KMS-11 (cell line): ENCODE results near the gene METTL4.

Source experiments
- H2AFZ ChIP-seq: fragments of 200-600 bp; sonication (generic); 2 replicates; pipeline ENCODE4 v1.6.1; 2016; ENCODE audit warnings: antibody characterized with exemption, mixed run types, low read depth
- H3K27ac ChIP-seq: fragments of 200-600 bp; sonication (generic); 2 replicates; pipeline ENCODE4 v1.6.1; 2016; ENCODE audit warnings: mild to moderate bottlenecking, mixed run types
- H3K27me3 ChIP-seq: fragments of 200-600 bp; sonication (generic); 2 replicates; pipeline ENCODE4 v1.6.1; 2017; ENCODE audit warnings: mild to moderate bottlenecking, low read depth, mixed run types, moderate library complexity; ENCODE audit not compliant: insufficient read depth
- H3K36me3 ChIP-seq: fragments of 200-600 bp; sonication (generic); 2 replicates; pipeline ENCODE4 v1.6.1; 2017; ENCODE audit warnings: mild to moderate bottlenecking, mixed run types; ENCODE audit not compliant: insufficient read depth
- H3K4me1 ChIP-seq: fragments of 200-600 bp; sonication (generic); 2 replicates; pipeline ENCODE4 v1.6.1; 2016; ENCODE audit warnings: mild to moderate bottlenecking, low read depth, mixed run types; ENCODE audit not compliant: poor library complexity, severe bottlenecking
- H3K4me2 ChIP-seq: fragments of 200-600 bp; sonication (generic); 2 replicates; pipeline ENCODE4 v1.7.0; 2016; ENCODE audit warnings: mild to moderate bottlenecking, mixed run types
- H3K4me3 ChIP-seq: fragments of 200-600 bp; sonication (generic); IDR thresholded peaks from 2 replicates; pipeline ENCODE4 v1.6.1; 2017; ENCODE audit warnings: low read depth, low read length, mixed read lengths; ENCODE audit not compliant: insufficient read depth
- H3K79me2 ChIP-seq: fragments of 200-600 bp; sonication (generic); 2 replicates; pipeline ENCODE4 v1.6.1; 2016; ENCODE audit warnings: low read depth, mixed run types; ENCODE audit not compliant: insufficient read depth
- H3K9ac ChIP-seq: fragments of 200-600 bp; sonication (generic); 2 replicates; pipeline ENCODE4 v1.6.1; 2016; ENCODE audit warnings: mild to moderate bottlenecking, mixed run types
- H4K20me1 ChIP-seq: fragments of 200-600 bp; sonication (generic); 2 replicates; pipeline ENCODE4 v1.6.1; 2016; ENCODE audit warnings: mild to moderate bottlenecking, mixed run types; ENCODE audit not compliant: insufficient read depth
- CTCF ChIP-seq: fragments of 200-600 bp; sonication (generic); conservative IDR thresholded peaks from 2 replicates; pipeline ENCODE4 v1.6.1; 2017; ENCODE audit warnings: low read depth, mild to moderate bottlenecking, antibody characterized with exemption, low read length, moderate library complexity, mixed read lengths

Gene METTL4

GRCh38 chr18:2587788-2588187 lies 16.5 kb upstream of the METTL4 start:
- H3K9ac ChIP-seq, result no peak overlapping the region
- H3K4me2 ChIP-seq, result no peak overlapping the region
- H3K27ac ChIP-seq, result no peak overlapping the region
- no peaks in the 10 kb centered on the region for H3K79me2 ChIP-seq
- no peak for TF ChIP-seq CTCF
- H3K4me1 ChIP-seq, result peaks cover 9% of the 10 kb centered on the region
- H3K36me3 ChIP-seq, result peaks cover 11% of the 10 kb centered on the region; the same call in 1 of the 2 replicates
- H3K27me3 ChIP-seq, result no peaks in the 10 kb centered on the region
- H2AFZ ChIP-seq, result no peak overlapping the region
- H3K4me3 ChIP-seq, result no peak overlapping the region
- H4K20me1 ChIP-seq, result no peaks in the 10 kb centered on the region

- Histone ChIP-seq H3K79me2 (peaks cover 57% of the 10 kb centered on the region), H3K4me2 (peak overlapping the region; percentile 99), H3K9ac (no peak overlapping the region; the same call in 1 of the 2 replicates), H3K36me3 (no peaks in the 10 kb centered on the region), H3K27me3 (no peaks in the 10 kb centered on the region), H4K20me1 (no peaks in the 10 kb centered on the region), H3K4me1 (peaks cover 32% of the 10 kb centered on the region), H3K27ac (no peak overlapping the region), H2AFZ (no peak overlapping the region), H3K4me3 (no peak overlapping the region)
- TF ChIP-seq CTCF, result no peak
Observed at GRCh38 chr18:2573408-2573807, 2.1 kb upstream of the METTL4 start.

GRCh38 chr18:2572892-2573291 lies 1.6 kb upstream of the METTL4 start:
- Histone ChIP-seq H3K4me1 (peaks cover 32% of the 10 kb centered on the region), H3K27ac (peak overlapping the region; percentile 95; the same call in 1 of the 2 replicates), H3K9ac (peak overlapping the region; percentile 97; the same call in 1 of the 2 replicates), H2AFZ (0 out of 2 replicates have a peak overlapping the region, but pooled peaks have one; percentile 85), H3K4me3 (no peak overlapping the region), H3K27me3 (no peaks in the 10 kb centered on the region), H3K36me3 (no peaks in the 10 kb centered on the region), H3K79me2 (peaks cover 57% of the 10 kb centered on the region), H4K20me1 (no peaks in the 10 kb centered on the region), H3K4me2 (peak overlapping the region; percentile 99)
- no peak for TF ChIP-seq CTCF

- no peak overlapping the region for H3K4me3 ChIP-seq
- H4K20me1 ChIP-seq, result no peaks in the 10 kb centered on the region
- H3K4me2 ChIP-seq, result peak overlapping the region; percentile 99
- TF ChIP-seq CTCF, result no peak
- H3K4me1 ChIP-seq, result peaks cover 32% of the 10 kb centered on the region
- H3K9ac ChIP-seq, result peak overlapping the region; percentile 97; the same call in 1 of the 2 replicates
- no peaks in the 10 kb centered on the region for H3K27me3 ChIP-seq
- no peaks in the 10 kb centered on the region for H3K36me3 ChIP-seq
- peak overlapping the region; percentile 95; the same call in 1 of the 2 replicates for H3K27ac ChIP-seq
- H2AFZ ChIP-seq, result peak overlapping the region; percentile 85
- H3K79me2 ChIP-seq, result peaks cover 57% of the 10 kb centered on the region
Observed at GRCh38 chr18:2572171-2572569, 865 bp upstream of the METTL4 start.
